SHP77 (cell line): Measurements from ENCODE around the gene LMX1A.
A peak's percentile ranks its signal among the peaks of the same experiment; 100 is the strongest.

Source experiments
- DNase-seq, 2 experiments: peaks; one replicate each; lab custom pipeline; 2025; lab: John Stamatoyannopoulos, UW

The LMX1A gene

GRCh38 chr1:165162671-165163241 is 193.8 kb downstream of the LMX1A start:
- DNase-seq = peak; percentile 72 to 79

DNA sequence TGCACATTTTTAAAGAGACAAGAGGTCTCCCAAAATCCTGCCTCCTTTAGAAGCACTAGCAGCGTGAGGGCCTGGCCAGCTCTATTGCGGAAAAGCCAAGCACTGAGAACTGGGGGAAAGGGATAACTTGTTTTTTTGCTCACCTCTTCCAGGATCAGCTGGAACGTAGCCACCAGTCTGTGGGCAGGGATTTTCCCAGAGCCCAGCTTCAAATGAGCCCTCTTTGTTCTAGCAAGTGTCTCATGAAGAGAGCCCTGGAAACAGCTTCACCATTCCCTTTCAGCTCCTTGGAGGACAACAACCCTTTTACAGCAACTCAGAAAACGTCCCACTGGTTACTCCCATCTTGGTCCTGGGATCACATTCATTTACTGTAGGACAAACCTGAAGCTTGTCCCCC is 195.4 kb downstream of the LMX1A start:
- no peak for DNase-seq

DNA sequence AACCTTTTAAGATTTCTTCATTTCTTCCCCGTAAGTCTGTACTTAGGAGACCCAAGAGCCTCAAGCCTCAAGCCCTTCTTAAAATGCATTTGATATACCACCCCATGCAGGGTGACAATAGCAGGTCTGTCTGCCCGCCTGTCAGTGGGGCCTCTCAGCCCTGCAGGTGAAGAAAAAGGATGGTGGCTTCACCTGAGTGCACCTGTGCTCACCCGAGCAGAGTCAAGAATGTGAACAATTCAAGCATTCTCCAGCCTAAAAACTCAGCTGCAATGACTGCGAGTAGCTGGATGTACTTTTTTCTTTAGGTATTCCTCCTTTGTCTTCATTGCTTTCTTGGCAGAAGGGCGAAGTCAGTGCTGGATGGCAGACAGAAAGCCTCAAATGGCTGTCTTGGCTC is 203.3 kb downstream of the LMX1A start:
- DNase-seq = no peak

DNA sequence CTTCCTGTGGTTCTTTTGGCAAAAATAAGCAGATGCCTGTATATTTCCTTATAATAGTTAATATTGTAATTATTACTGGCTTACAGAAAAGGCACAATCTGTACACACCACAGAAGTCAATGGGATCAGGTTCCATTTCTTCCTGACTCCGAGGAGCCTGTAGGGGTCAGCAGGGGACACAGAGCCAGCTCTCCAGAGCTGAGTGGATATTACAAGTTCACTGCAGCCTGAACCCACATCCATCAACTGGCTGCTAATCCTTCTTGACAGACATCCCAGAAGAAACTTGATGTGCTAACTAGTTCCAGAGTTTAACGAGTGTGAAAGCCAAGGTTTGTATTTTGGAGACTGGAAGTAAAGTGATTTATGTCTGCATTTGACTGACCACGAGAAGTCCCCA is 203.8 kb downstream of the LMX1A start:
- DNase-seq = peak in 1 of 2 experiments; percentile 12

GRCh38 chr1:165152109-165152508 is 204.4 kb downstream of the LMX1A start:
- no peak for DNase-seq
